Activated T-helper 1 cell treated with Interleukin-2 at 50 U/mL for 16 hours (primary cell): ENCODE results near the gene MTHFD1L.
"Not testable (repeated sequence)": the region's sequence is repeated elsewhere in the genome, so short reads cannot be mapped to it uniquely, and the experiment has no call there.

Source experiments
- DNase-seq: peaks from one replicate; pipeline ENCODE4 v3.0.0-alpha.2; 2020; ENCODE audit warnings: low read depth

MTHFD1L gene

DNA sequence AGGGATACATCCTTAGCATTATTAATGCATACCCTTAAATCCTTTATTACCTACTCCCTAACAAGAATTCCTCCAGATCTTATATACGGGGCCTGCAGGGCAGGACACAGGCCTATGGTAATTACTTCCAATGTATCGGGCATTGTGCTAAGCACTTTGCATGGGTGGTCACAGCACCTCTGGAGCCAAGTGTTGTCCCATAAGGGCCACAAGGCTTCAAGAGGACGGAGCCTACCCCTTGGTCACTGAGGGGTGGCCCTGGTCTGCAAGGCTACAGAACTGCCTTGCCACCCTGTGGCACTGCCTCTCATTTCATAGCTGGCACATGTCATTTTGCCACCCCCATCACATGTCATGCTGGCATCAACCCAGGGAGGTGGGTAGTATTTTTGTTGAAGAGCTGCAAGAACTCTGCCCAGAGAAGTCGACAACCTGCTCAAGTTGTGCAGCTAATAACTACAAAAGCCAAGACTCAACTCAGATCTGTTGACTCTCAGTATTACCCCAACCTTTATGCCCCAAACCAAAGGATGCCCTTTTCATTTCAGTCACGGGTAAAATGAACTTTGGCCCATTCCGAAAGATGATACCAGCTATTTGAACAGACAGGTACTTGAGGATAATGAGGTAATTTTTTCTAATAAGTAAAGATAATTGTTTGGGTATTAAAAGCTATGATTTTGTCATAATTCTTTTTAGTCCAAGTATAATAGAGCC lies 230.2 kb downstream of the MTHFD1L start:
- no peak for DNase-seq

DNA sequence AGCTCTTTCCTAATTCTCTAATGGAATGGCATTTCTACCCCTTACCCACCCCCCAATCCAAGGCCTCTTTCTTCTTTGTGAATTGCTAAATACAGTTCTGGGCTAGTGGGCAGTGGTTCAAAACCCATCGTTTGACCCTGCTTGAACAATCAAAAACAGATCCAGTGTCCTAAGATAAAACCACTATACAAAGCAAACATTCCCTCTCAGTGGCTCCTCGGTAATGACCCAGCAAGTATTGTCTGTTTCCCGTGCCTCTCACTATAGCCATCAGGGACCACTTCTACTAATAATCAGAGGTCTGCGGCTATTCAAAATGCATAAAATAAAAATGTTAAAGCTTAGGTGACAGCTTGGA lies 230.7 kb downstream of the MTHFD1L start:
- DNase-seq, result no peak

DNA sequence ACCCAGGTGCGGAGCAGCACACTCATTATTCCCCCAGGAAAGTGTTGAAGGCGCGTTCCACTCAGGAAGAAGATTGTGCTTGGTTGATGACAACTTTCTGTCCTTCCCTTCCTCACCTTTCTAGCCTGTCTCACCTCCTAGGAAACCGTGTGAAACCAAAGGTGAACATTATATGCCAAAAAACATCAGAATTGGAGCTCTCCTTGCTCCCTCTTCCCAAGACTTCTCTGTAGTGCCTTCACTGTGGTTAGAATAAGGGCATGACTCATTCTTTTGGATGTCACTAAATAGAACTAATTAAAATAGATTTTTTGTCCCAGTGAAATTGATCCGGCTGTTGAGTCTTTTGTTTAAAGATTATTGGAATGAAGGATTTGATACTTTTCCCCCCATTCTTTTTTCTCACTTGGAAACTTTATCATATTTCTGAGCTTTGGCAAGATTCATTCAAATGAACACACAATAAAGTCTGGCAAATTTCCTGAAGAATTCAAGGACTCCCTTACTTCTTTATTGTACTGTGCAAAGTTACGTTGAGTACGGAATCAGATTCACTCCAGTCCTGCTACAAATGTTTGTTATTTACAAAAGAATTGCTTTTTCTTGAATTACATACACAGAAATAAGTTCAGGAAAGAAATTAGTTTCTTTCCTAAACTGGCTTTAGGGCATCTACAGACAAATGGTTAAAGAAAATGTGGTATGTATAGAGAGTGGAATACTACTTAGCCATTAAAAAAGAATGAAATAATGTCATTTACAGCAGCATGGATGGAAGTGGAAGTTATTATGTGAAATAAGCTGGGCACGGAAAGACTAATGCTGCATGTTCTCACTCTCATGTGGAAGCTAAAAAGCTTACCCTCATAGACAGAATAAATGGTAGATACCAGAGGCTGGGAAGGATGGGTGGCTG lies 231.4 kb downstream of the MTHFD1L start:
- no peak for DNase-seq

DNA sequence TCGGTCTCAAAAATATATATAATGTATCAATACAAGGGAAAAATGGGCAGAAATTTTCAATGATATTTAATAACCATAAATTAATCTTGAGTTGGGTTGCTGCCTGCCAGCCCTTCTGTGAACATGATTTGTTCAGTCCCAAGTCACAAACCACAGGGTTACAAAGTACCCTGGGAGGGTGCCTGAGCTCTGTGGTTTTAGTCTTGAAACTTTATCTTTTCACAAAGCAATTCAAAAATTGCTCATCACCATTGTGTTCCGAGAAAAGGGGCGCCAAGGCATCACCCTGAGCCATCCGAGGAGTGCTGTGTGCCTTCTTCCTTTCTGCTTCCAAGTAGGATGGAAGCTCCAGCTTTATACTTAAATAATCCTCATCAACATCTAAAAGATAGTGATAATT lies 232.7 kb downstream of the MTHFD1L start:
- no peak for DNase-seq

DNA sequence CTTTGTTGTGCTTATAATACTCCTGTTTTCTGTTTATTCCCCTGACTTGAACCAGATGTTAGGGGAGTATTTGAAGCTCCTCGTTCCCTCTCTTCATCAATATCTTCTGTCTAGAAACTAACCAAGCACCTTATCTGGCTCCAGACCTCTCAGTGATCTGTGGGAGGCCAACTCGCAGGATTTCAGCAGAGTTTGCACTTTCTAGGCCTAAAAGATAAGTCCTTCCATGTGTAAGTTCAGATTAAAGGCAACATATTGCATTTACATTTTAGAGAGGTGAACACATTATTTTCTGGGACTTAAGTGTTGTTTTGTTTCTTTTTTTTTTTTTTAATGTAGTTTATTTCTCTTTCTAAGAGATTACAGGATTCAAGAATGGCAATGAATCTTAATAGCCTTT lies 234.8 kb downstream of the MTHFD1L start:
- no peak for DNase-seq

DNA sequence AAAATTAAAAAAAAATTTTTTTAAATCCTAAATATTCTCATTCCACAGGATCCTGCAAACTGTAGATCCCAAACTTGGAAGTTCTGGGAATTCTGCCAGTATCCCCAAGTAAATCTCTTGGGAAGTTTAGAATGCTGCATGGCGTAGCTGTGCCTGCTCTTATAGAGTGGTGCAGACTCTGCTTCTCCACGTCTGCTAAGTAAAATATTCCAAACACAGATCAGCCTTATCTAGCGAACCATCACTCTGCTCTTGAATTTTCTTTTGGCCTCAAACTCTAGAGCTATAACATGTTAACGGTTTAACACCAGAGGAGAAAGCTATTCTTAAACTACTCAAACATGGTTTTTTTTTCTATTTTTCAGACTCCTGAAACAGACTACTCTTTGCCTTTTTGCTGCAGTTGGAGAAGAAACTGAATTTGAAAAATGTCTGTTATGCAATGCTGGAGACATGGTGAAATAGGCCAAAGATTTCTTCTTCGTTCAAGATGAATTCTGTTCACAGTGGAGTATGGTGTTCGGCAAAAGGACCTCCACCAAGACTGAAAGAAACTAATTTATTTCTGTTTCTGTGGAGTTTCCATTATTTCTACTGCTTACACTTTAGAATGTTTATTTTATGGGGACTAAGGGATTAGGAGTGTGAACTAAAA lies 235.8 kb downstream of the MTHFD1L start:
- DNase-seq, result no peak

DNA sequence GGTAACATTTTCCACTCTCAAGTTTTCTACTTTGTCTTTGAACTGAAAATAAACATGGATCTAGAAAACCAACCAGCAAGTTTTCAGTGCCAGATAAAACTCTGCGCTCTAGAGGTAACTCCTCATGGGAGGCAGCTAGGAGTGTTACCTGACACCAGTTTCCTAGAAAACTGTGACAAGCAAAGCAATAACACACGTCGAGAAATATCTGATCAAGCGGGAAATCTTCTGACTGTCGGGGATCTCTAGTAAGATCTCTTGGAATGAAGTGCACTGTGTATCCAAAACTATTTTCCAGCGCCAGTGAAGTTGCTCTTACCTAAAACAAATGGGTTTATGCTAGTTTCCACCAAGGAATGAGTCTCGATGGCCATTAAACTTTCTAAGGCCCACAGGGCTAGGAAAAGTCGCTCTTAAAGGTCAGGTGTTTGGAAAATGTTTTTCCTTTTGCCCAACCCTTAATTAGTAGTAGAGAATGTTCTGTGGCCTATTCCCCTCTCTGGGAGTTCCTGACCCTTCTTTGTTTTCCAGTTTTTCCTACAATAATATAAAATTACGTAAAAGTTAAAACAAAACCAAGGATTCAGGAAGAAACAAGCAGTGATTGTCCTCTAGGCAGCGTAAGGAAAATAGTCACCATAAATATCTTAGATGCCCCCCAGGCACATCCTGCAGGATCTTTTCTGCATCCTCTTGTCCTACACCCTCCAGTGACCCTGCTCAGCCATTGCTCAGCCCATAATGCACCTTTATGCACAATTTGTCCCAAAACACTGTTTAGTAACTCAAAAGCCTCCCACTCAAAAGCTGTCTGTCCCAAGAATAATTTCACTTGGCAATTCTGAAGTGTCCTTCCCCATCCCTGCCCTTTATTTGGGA lies 236.6 kb downstream of the MTHFD1L start:
- DNase-seq, result no peak

DNA sequence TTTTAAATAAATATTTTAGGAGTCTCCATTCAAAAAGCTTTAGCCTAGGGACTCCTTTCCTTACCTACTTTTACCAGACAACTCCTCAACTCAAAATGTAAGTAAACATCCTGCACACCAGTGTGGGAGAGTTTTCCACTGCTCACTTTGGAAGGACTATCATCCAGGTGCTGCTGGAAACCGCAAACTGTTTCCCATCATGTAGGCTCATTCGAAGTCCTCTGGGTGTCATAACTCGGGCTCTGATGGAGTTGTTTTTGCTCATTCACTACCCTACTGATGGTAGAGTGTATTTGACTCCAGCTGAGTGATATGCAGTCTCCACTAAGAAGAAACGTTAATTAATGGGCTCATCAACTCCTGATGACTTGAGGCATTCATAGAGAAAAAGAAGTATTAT lies 237.8 kb downstream of the MTHFD1L start:
- no peak for DNase-seq

DNA sequence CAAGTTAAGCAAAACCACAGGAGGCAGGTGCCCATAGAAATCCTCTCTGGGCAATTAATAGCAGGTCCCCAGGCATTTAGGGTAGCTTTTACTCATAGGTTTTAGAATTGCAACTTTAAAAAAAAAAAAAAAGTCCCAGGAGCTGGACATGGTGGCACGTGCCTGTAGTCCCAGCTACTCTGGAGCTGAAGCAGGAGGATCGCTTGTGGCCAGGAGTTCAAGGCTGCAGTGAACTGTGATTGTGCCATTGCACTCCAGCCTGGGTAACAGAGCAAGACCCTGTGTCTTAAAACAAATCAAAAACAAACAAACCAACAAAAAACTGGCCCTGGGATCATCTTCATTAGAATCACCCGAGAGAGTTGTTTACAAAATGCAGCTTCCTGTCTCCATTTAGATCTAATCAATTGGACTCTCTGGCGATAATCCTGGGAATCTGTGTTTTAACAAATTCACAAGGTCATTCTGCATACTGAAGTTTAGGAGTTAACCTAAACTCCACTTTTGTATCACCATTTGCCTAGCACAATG lies 242.5 kb downstream of the MTHFD1L start:
- DNase-seq, result no peak

DNA sequence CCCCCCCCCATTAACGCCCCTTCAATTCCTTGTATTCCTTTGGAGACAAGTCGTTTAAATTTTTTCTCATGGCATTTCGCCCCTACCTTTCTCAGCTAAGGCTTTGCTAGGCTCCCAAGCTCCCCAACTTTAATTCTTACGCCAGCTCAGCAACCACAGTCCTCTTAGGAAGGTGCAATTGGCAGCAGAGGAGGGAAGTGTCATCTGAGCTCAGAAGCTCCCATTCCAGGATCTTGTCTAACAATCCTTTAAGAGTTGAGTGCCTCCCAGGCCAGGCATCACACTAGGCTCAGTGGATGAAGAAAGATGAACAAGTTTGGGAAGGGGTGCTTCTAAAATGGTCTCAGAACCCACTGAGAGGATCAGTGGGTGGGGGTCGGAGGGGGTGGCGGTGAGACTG lies 243.0 kb downstream of the MTHFD1L start:
- no peak for DNase-seq

DNA sequence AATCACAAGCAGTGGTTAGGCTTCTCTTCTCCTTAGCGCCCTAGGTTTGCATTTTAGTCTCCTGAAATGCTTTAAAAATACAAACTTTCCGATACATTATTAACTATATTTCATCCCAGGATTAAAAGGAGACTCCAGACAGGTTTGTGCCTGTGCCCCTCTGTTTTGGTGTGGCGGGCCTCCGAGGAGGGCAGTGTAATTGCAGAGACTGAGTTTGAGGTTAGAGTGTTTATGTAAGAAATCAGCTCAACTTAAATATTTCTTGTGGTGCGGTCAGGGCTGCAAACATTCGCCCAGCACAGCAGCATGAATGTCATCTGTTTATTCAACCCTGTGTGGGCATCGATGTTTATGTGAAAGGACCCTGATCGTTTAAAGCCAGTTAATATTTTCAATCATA lies 243.9 kb downstream of the MTHFD1L start:
- no peak for DNase-seq

DNA sequence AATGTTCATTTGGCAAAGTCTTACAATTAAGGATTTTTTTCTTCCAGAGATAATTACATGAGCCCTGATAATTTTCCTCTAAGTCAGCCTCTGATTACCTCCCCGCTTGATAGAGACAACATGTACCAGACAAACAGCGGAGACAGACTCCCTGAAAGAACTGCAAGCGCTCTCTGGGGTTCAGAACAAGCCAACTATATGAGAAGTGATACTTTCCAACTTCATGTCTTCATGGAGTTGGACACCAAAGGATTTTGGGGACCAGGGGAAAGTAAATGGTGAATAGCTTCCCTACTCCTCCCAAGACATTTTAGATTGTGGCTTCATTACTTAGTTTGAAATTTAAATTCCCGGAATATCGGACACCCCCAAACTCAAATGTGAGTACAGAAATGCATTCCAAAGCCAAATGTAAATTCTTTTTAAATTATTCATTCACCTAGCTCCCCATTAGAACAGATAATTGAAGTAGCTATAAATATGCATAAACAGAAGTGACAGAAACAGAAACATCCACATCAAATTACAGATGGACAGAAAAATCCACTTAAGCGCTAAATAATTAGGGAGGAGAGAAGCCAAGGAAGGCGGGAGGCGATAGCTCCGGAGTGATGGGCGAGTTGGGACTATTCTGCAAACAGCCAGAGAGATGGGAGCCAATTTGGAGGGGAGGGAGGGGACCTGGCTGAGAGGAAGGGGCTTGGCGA lies 244.5 kb downstream of the MTHFD1L start:
- no peak for DNase-seq

DNA sequence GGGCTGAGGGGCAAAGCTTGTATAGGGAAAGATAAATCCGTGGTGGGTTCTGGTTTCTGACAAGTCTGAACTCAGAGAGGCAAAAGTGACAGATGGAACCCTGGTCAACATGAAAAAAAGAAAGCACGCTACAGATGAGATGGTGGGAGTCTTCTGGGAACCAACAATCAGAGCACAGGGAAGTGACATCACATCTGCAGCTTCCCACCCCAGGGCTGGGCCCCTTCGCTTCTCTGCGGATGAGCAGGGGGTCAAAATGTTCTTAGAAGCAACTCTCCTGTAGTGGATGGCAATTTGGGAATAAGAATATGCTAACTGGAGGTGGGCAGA lies 245.0 kb downstream of the MTHFD1L start:
- DNase-seq, result no peak

DNA sequence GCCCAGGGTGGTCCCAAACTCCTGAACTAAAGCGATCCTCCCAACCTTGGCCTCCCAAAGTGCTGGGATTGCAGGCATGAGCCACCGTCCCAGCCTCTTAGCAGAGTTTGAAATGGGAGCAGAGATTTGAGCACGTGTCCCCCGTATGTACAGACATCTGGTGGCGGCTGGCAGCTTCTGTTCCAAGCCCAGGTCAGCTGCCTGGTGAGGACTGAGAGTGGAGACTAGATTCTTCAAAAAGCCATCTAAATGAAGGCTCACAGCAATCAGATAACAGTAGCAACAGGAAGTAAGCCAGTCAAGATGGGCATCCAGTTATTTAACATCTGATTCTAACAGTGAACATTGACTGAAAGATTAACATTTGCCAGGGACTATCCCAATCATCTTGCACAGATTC lies 246.2 kb downstream of the MTHFD1L start:
- no peak for DNase-seq

DNA sequence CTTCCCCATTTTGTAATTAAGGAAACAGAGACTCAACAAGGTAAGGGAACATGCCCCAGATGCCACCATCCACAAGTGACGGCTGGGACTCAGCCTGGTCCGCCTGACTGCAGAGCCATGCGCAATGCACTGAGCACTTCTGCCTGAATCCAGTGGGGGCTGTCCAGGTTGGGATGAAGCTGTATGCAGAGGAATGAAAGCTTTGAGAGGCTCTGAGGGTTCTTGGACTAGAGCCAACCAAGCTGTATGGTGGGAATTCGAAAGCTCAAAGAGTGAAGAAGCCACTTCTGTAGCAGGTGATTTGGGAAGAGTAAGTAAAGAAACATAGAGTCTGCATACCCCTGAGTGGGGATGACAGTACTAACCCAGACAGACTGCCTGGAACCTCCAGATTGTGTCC lies 246.6 kb downstream of the MTHFD1L start:
- DNase-seq, result no peak

DNA sequence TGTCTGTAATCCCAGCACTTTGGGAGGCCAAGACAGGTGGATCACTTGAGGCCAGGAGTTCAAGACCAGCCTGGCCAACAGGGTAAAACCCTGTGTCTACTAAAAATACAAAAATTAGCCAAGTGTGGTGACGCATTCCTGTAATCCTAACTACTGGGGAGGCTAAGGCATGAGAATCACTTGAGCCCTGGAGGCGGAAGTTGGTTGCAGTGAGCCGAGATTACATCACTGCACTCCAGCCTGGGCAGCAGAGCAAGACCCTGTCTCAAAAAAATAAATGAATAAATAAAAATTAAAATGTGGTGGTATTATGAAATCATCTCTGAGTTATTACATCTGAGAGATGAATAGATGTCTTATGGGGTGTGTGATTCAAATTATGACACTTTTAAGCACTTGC lies 247.4 kb downstream of the MTHFD1L start:
- not testable (repeated sequence) for DNase-seq

DNA sequence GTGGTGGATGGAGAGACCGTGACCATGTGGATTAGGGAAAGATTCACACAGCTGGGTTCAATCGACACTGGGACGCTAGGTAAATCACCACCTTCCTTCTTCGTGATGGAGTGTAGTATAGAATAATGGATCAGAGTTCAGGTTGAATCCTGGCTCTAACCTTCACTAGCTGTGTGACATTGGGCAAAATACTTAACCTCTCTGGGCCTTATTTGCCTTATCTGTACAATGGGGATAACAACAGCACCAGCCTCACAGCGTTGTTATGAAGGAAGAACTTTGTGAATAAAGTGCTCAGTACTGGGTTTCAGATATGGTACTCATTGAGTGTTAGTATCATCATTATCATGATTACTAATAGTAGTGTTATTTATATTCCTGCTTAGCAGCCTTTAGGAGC lies 248.1 kb downstream of the MTHFD1L start:
- no peak for DNase-seq

DNA sequence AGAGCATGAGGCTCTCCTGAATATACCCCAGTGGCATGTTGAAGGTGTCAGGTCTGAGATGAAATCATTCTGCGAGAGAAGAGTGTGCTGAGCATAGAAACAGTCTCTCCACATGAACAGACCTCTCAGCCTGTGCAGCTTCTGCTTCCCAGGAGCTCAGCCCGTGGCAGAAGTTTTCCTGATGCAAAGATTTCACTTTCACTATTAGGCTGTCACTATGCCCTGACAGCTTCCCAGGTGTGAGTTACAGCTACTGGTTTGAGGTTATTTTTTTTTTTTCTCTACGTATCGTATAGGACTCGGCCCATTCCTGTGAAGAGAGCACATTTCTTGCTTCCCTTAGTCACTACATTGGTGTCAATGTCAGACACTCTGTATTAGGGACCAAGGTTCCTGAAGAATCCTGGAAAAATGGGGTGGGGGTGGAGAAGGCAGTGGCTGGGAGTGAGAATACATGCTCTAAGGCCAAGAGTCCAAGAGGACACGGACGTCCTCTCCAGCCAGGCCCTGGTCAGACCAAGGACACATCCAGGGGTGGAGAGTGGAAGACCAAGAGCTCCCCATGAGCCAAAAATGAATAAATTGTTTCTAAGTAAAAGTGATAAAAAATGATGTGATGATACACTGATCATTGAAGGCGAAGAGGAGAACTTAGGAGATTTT lies 253.1 kb downstream of the MTHFD1L start:
- no peak for DNase-seq

DNA sequence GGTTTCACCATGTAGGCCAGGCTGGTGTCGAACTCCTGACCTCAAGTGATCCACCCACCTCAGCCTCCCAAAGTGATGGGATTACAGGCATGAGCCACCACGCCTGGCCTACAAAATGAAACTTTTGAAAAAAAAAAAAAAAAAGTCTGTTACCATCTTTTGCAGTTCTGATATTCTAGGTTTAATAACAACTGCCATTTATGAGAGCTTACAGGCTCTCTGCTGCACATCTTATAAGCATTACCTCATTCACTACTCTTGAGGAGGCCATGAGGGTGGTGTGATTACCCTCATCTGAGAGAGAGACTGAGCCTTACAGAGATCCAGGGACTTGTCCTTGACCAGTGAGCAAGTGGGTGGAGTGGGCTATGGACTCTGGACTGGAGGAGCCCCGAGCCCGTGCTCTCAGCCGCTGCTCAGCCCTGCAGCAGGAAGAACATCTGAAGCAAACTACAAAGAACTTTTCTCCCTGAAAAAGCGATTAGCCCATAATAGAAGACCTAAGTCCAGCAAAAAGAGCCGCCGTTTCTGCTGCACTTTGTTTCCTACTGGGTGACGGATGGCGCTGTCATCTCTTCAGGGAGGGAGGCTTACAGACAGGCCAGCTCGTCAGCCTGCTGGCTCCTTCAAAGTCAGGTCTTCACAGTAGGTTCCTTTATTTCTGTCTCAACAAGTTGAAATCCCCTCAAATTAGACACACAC lies 254.5 kb downstream of the MTHFD1L start:
- DNase-seq, result no peak

DNA sequence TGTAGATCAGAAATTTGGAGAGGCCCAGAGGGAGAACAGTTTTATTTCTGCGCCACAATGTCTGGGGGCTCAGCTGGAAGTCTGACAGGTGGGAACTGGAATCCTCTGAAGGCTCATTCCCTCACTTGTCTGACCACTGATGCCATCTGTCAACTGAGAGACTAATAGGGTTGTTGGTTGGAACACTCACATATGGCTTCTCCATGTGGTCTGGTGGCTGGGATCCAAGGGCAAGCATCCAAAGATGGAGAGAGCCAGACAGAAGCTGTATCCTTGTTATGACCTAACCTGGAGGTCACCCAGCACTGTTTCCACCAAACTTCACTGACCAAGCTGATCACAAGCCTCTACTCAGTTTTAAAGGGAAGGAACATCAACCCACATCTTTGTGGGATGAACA lies 256.4 kb downstream of the MTHFD1L start:
- no peak for DNase-seq
